Ovary (tissue), 9 donors: Measurements from ENCODE around the gene MRTFA. TPM values are rescaled to one million over a fixed set of nuclear protein-coding genes. Genes with fewer than 3 reads are reported as not detected.

Source experiments
- DNase-seq, 5 donors: peaks; one replicate each; pipeline ENCODE4 v3.0.0-alpha.2; 2019 to 2020
- H3K27ac ChIP-seq, 2 donors: fragments of 200-600 bp; one replicate each; pipeline versions ENCODE4 v1.5.1 to v1.8.0; 2019 to 2022
- H3K27me3 ChIP-seq: fragments of 200-600 bp; one replicate; pipeline ENCODE4 v1.8.0; 2022
- H3K36me3 ChIP-seq: fragments of 200-600 bp; sonication (generic); one replicate; pipeline ENCODE4 v1.5.1; 2019
- H3K4me1 ChIP-seq: one replicate; pipeline ENCODE4 v1.8.1; 2013; ENCODE audit warnings: mild to moderate bottlenecking, moderate library complexity; ENCODE audit not compliant: insufficient read depth
- H3K4me3 ChIP-seq: fragments of 200-600 bp; sonication (generic); one replicate; pipeline ENCODE4 v1.5.1; 2017
- H3K9me3 ChIP-seq, 2 donors: fragments of 200-600 bp in 1 of 2; sonication (generic) in 1 of 2; one replicate each; pipeline versions ENCODE4 v1.5.1 to v1.8.1; 2013 to 2019; ENCODE audit warnings: mild to moderate bottlenecking in 1 of 2, moderate library complexity in 1 of 2
- CTCF ChIP-seq, 3 donors: fragments of 450-650 bp in 2 of 3; fragments of 200-600 bp in 1 of 3; IDR thresholded peaks; one replicate each; pipeline versions ENCODE4 v1.5.1 to v1.8.0; 2016 to 2022; ENCODE audit warnings: antibody characterized with exemption in 3 of 3, mild to moderate bottlenecking in 1 of 3
- EP300 ChIP-seq: sonication (generic); formaldehyde crosslinking; IDR thresholded peaks from one replicate; pipeline ENCODE4 v1.6.1; 2017; ENCODE audit warnings: antibody characterized with exemption
- POLR2A ChIP-seq: fragments of 450-650 bp; IDR thresholded peaks from one replicate; pipeline ENCODE4 v1.6.1; 2017; ENCODE audit warnings: antibody characterized with exemption, mild to moderate bottlenecking, moderate library complexity
- WGBS, 3 donors: extraction: QIAGEN DNeasy Blood & Tissue Kit in 1 of 3; methylation state at CpG; one replicate each; pipeline versions ENCODE4 v1.1.5 to v1.1.7; 2013 to 2017; 5-methylcytosine and 5-hydroxymethylcytosine counted together
- intact Hi-C, 4 donors: fragments of 100-400 bp; cut with DNase I; formaldehyde crosslinking; loops; one replicate each; pipeline versions ENCODE4 v1.11.0 to v1.15.1; 2022 to 2023
- polyA plus RNA-seq, 2 donors: library from polyadenylated mRNA; stranded (reverse); fragments of 200-250 nt in 1 of 2; fragments of 350-450 nt in 1 of 2; fragmentation: Illumina TruSeq in 1 of 2; extraction: RNeasy Lipid Tissue Mini Kit (QIAGEN cat#74804) in 1 of 2; gene quantifications; one replicate each; pipeline ENCODE4 v1.2.3, GENCODE V29; 2013 to 2014
- total RNA-seq, 7 donors: library from RNA; depleted of rRNA in 2 of 7; stranded (reverse); fragments of >200 nt in 2 of 7; fragmentation: NEBNext Ultra II Directional in 3 of 7; extraction: Animal tissue kit (Norgen Biotek cat#: 25700) in 3 of 7; gene quantifications; one replicate each; pipeline versions ENCODE4 v1.1.0 to v1.2.4, GENCODE V29; 2016 to 2023
- donor health status: DM: no; HTN: no; CAD: no; lungs with moderate emphysema.
- donor health status: DM: no; HTN: no; CAD: no.
- donor health status: Bipolar disorder and iron deficiency.
- donor health status: DM: yes; HTN: yes; CAD: no.
- donor health status: DM: no; HTN: no; CAD: no.
- donor health status: DM: yes; HTN: yes; CAD: no.

Gene MRTFA
- total and polyA plus RNA-seq, 9 donors: 15.4 to 59.7 (median 54.9) TPM

- WGBS, 3 donors: 87 to 95% (median 93%) methylated on average over 2 of the region's 2 CpGs
- intact Hi-C loops: no loop called here
Observed at GRCh38 chr22:40392618-40393017, 243.9 kb downstream of the MRTFA start.

GRCh38 chr22:40391417-40391816 lies 245.1 kb downstream of the MRTFA start:
- no peak for DNase-seq
- no peaks in the 10 kb centered on the region for H3K36me3 ChIP-seq
- TF ChIP-seq CTCF (IDR thresholded peaks at IDR 0.05): no peak
- TF ChIP-seq EP300: no peak
- no peak for TF ChIP-seq POLR2A
- no peaks in the 10 kb centered on the region for H3K4me1 ChIP-seq
- H3K27ac ChIP-seq: no peak overlapping the region
- intact Hi-C loops: no loop called here
- H3K9me3 ChIP-seq: no peaks in the 10 kb centered on the region
- whole genome bisulfite sequencing, 3 donors: 73 to 88% (median 76%) methylated on average over 2 of the region's 2 CpGs
- no peak overlapping the region for H3K4me3 ChIP-seq
- no peaks in the 10 kb centered on the region for H3K27me3 ChIP-seq

More at GRCh38 chr22:40392618-40393017, 243.9 kb downstream of the MRTFA start:
- Histone ChIP-seq H3K4me3 (no peak overlapping the region), H3K27me3 (no peaks in the 10 kb centered on the region), H3K9me3 (no peaks in the 10 kb centered on the region), H3K27ac (no peak overlapping the region), H3K36me3 (no peaks in the 10 kb centered on the region), H3K4me1 (no peaks in the 10 kb centered on the region)
- DNase-seq: no peak
- no peak for TF ChIP-seq POLR2A

- no peaks in the 10 kb centered on the region for H3K27me3 ChIP-seq
- peaks cover 3% of the 10 kb centered on the region for H3K4me1 ChIP-seq
- intact Hi-C loops: no loop called here
- TF ChIP-seq EP300 (no peak), CTCF (IDR thresholded peaks at IDR 0.05) (no peak), POLR2A (no peak)
- no peaks in the 10 kb centered on the region for H3K36me3 ChIP-seq
- DNase-seq: no peak
- no peak overlapping the region for H3K4me3 ChIP-seq
- no peaks in the 10 kb centered on the region for H3K9me3 ChIP-seq
- H3K27ac ChIP-seq: no peak overlapping the region
- WGBS, 3 donors: 57 to 66% (median 60%) methylated on average over 4 of the region's 4 CpGs
Observed at GRCh38 chr22:40388231-40388630, 248.3 kb downstream of the MRTFA start.

- no peak overlapping the region for H3K27ac ChIP-seq
- DNase-seq: no peak
- intact Hi-C loops: no loop called here
Observed at GRCh38 chr22:40387746-40388145, 248.8 kb downstream of the MRTFA start.

More at GRCh38 chr22:40387746-40388145, 248.8 kb downstream of the MRTFA start:
- TF ChIP-seq EP300 (no peak), CTCF (IDR thresholded peaks at IDR 0.05) (no peak), POLR2A (no peak)
- no peak overlapping the region for H3K4me3 ChIP-seq
- H3K4me1 ChIP-seq: peaks cover 3% of the 10 kb centered on the region
- no peaks in the 10 kb centered on the region for H3K36me3 ChIP-seq
- H3K27me3 ChIP-seq: no peaks in the 10 kb centered on the region
- no peaks in the 10 kb centered on the region for H3K9me3 ChIP-seq
- WGBS, 3 donors: 70 to 78% (median 72%) methylated on average over 5 of the region's 5 CpGs
